NCI-H146 treated with DMSO at 0.1 percent for 48 hours (cell line): ENCODE data around the gene ADAM10.

ENCODE experiments used
- DNase-seq: peaks from one replicate; lab custom pipeline; 2025; ENCODE audit not compliant: unreplicated experiment; lab: John Stamatoyannopoulos, UW

Gene ADAM10

GRCh38 chr15:58556028-58556361 lies 193.5 kb downstream of the ADAM10 start:
- DNase-seq = no peak

GRCh38 chr15:58555162-58556027 lies 194.1 kb downstream of the ADAM10 start:
- DNase-seq = peak; percentile 25

GRCh38 chr15:58554758-58555157 lies 194.7 kb downstream of the ADAM10 start:
- no peak for DNase-seq

GRCh38 chr15:58553365-58553918 lies 196.1 kb downstream of the ADAM10 start:
- DNase-seq = no peak

GRCh38 chr15:58552505-58553364 lies 196.8 kb downstream of the ADAM10 start:
- DNase-seq = no peak

- DNase-seq = no peak
These were observed 197.6 kb downstream of the ADAM10 start for GRCh38 chr15:58551764-58552504.

GRCh38 chr15:58551084-58551763 lies 198.3 kb downstream of the ADAM10 start:
- no peak for DNase-seq

- no peak for DNase-seq
These were observed 199.8 kb downstream of the ADAM10 start for GRCh38 chr15:58549785-58550074.

- DNase-seq = no peak
These were observed 200.3 kb downstream of the ADAM10 start for GRCh38 chr15:58549013-58549784.

GRCh38 chr15:58548308-58549012 lies 201.0 kb downstream of the ADAM10 start:
- no peak for DNase-seq

GRCh38 chr15:58547628-58548307 lies 201.7 kb downstream of the ADAM10 start:
- no peak for DNase-seq

- no peak for DNase-seq
These were observed 202.6 kb downstream of the ADAM10 start for GRCh38 chr15:58546635-58547627.

- no peak for DNase-seq
These were observed 203.4 kb downstream of the ADAM10 start for GRCh38 chr15:58546066-58546591.

GRCh38 chr15:58545307-58546065 lies 204.0 kb downstream of the ADAM10 start:
- no peak for DNase-seq

- no peak for DNase-seq
These were observed 204.8 kb downstream of the ADAM10 start for GRCh38 chr15:58544756-58545155.

GRCh38 chr15:58543664-58544335 lies 205.7 kb downstream of the ADAM10 start:
- DNase-seq = no peak
